NCI-H1930 (cell line): ENCODE results near the gene FSCN2.
"Not testable (repeated sequence)": the region's sequence is repeated elsewhere in the genome, so short reads cannot be mapped to it uniquely, and the experiment has no call there.

Experiments used
- DNase-seq, 2 experiments: peaks; one replicate each; lab custom pipeline; 2025; lab: John Stamatoyannopoulos, UW

FSCN2 gene

DNA sequence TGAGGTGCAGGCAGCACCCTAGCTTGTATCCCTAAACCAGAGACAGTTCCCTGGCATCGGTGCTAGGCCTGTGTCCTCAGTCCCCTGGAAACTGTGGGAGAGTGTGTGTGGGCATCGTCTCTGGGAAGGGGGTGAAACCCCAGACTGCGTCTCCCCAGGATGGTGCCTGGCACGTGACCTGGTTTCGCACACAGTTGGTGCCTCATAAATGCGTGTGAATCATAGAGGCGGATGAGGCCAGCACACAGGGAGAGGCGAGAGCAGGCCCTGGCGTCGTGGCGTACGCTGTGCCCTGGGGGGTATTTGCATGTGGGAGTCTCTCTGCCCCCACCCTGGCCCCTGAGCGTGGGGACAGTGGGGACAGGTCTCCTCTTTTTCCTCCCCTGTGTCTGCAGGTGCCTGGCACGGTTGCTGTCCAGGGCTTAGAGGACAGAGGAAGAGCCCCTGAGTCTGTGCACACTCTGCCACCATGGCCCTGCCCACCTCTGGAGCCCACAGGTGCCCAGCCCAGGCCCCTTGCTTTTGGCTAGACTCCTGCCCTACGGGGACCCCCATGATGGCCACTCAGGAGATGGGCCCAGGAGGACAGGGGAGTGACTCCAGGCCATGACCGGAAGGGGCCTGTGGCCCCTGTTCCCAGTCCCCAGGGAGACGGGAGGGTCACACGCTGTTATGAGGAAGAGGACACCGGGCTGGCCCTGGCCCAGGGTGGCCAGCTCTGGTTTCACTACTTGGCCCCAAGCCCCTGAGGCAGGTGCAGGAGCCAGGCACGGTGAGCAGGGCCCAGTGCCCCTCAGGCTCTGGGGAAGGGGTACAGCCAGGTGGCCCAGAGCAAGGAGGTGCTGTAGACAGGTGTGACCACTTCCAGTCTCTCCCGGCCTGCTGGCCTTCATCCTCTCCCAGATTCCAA, 1.3 kb upstream of the FSCN2 start:
- no peak for DNase-seq

DNA sequence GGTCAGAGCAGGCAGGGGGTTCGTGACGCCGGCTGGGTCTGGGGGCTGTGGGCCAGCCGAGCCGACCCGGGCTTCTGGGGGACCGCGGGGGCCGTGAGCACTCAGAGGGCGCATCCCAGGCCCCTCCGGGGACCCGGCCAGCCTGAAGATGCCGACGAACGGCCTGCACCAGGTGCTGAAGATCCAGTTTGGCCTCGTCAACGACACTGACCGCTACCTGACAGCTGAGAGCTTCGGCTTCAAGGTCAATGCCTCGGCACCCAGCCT, 140 bp downstream of the FSCN2 start:
- no peak for DNase-seq

DNA sequence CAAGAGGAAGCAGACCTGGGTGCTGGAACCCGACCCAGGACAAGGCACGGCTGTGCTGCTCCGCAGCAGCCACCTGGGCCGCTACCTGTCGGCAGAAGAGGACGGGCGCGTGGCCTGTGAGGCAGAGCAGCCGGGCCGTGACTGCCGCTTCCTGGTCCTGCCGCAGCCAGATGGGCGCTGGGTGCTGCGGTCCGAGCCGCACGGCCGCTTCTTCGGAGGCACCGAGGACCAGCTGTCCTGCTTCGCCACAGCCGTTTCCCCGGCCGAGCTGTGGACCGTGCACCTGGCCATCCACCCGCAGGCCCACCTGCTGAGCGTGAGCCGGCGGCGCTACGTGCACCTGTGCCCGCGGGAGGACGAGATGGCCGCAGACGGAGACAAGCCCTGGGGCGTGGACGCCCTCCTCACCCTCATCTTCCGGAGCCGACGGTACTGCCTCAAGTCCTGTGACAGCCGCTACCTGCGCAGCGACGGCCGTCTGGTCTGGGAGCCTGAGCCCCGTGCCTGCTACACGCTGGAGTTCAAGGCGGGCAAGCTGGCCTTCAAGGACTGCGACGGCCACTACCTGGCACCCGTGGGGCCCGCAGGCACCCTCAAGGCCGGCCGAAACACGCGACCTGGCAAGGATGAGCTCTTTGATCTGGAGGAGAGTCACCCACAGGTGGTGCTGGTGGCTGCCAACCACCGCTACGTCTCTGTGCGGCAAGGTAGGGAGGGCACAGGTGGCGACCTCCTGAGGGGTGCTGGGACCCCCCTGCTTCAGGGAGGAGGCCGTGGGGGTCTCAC, 667 bp downstream of the FSCN2 start:
- no peak for DNase-seq

DNA sequence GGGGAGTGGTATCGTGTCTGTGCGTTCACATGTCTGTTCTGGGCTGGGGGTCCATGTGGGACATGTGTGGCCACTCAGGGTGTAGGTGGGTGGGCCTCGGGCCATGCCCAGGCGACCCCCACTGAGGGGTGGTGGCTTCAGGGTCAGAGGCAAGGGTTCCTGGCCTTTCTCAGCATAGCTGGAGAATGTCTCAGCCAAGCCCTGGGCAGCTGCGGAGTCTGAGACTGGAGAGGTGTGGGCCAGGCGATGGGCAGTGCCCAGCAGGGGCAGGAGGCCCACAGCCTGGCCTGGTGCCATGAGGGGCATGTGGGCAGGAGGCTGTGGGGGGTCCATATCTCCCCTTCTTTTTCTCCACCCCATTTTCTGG, 1.2 kb downstream of the FSCN2 start:
- DNase-seq: no peak

DNA sequence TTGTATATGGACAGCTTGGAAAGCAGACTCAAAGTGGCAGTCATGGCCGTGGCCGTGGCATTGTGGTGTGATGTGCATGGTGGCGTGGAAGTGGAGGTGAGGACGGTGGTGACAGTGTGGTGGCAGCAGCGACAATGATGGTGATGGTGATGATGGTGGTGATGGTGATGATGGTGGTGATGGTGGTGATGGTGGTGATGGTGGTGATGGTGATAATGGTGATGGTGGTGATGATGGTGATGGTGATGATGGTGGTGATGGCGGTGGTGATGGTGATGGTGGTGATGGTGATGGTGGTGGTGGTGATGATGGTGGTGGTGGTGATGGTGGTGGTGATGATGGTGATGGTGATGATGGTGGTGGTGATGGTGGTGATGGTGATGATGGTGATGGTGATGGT, 2.8 kb downstream of the FSCN2 start:
- DNase-seq: not testable (repeated sequence)

DNA sequence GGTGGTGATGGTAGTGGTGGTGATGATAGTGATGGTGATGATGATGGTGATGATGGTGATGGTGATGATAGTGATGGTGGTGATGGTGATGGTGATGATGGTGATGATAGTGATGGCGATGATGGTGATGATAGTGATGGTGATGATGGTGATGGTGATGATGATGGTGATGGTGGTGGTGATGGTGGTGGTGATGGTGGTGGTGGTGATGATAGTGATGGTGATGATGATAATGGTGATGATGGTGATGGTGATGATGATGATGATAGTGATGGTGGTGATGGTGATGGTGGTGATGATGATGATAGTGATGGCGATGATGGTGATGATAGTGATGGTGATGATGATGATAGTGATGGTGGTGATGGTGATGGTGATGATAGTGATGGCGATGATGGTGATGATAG, 3.8 kb downstream of the FSCN2 start:
- not testable (repeated sequence) for DNase-seq

DNA sequence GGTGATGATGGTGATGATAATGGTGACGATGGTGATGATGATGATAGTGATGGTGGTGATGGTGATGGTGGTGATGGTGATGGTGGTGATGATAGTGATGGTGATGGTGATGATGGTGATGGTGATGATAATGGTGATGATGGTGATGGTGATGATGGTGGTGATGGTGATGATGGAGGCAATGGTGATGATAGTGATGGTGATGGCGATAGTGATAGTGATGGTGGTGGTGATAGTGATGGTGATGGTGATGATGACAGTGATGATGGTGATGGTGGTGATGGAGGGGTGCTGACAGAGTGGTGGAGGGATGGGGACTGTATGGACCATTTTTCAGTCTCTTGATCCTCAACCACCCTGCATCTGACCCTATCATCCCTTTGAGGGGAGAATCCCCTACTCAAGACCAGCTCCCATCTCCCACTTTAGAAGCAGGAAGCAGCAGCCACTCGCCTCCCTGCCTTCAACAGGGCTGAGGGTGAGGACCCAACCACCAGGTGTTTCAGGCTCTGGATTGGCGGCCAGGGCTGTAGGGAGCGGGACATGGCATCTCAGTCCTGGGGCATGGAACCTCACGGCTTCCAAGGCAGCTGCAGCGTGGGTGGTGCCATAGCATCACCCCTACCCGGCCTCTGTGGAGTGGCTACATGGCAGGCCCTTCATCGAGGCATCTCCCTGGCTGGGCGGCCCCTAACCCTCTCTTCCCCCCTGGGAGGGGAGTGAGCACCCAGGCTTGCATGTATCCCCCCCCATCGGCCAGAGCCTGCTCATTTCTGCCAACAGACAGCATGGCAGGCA, 4.5 kb downstream of the FSCN2 start:
- DNase-seq: no peak

DNA sequence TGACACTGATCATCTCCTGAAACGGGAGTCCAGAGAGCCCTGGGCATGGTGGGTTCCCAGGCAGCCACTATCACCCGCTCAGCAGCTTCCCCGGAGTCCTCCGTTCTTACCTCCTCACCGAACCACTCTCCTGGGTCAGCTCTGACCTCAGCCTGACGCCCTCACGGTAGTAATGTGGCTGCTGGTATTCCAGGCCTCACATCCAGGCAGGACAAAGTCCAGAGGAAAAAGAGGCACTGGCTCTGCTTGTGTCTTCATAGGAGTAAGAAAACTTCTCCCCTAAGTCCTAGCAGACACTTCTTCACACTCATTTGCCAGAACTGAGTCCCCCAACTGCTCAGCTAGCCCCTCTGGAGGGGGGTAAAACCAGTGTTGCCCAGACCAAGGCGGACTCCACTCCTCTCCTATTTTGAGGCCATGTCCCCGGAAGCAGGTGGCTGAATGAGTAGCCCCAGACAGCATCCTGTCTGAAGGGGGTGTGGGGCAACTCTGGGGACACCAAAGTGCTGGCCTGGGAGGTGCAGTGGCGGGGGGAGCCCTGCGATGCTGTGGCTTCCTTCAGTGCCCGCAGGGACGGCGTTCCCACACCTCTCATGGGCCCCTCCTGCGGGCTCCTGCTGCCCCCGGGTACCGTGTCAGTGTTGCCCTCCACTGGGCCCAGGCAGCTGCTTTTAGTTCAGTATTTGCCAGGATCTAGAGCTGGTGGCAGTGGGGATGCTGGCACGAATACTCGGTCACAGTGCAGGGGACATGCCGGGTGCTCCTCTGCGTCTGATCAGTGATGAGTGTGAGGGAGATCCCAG, 5.4 kb downstream of the FSCN2 start:
- no peak for DNase-seq

DNA sequence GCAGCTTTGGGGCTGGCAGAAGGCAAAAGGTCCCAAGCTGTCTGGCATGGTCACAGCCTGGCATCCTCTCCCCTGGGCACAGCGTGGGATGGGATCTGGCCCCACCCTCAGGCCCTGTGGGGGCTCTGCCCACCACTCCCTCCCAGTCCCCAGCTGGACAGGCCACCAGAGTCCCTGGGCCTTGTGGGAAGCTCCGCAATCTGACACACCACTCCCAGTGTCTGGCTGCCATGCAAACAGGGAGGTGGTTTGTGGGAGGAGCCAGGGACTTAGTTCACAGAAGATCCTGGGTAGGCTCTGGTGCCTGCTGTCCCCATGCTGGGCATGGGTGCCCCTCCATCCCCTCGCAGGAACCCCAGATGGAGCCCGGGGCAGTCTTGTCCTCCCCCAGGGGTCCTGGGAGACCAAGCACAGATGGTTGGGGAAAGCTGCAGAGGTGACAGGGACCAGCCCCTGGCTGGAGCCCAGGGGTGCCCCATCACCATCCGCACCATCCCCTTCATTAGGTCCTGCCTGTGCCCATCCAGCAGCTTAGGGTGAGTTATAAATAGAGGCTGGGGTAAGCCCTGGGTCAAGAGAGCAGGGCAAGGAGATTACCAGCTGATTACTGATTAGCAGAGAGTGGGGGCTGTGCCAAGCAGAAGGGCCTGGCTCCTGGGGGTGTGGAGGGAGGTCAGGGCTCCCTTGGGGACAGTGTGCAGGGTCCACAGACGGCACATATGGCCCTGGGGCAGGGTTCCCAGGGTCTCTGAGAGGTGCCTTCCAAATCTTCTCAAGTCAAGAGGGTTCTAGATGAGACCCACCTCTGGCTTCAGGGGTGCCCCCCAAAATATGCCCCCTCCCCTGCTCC, 6.2 kb downstream of the FSCN2 start:
- peak in 1 of 2 experiments; percentile 23 for DNase-seq

DNA sequence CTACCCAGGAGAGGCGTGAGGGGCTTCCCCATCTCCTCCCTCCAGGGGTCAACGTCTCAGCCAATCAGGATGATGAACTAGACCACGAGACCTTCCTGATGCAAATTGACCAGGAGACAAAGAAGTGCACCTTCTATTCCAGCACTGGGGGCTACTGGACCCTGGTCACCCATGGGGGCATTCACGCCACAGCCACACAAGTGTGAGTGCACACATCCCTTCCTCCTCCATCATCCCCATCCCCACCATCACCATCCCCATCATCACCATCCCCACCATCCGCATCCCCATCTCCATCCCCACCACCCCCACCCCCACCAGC, 6.8 kb downstream of the FSCN2 start:
- no peak for DNase-seq

DNA sequence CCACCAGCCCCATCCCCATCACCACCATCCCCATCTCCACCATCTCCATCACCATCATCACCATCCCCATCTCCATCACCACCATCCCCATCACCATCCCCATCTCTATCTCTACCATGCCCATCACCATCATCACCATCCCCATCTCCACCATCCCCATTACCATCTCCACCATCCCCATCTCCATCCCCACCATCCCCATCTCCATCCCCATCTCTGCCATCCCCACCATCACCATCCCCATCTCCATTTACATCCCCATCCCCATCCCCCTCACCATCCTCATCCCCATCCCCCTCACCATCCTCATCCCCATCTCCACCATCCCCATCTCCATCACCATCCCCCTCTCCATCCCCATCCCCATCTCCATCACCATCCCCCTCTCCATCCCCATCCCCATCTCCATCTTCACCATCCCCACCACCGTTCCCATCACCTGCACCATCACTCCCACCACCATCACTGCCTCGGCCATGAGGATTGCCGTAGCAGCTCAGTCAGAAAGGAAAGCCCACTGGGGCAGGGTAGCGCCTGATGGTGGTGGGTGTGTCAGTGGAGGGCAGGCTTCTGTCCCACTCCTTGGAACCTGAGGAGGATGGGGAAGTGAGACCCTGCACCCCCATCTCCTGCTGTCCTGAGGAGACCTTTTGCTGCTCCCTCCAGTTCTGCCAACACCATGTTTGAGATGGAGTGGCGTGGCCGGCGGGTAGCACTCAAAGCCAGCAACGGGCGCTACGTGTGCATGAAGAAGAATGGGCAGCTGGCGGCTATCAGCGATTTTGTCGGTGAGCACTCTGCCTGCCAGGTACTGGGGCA, 7.5 kb downstream of the FSCN2 start:
- DNase-seq: no peak

DNA sequence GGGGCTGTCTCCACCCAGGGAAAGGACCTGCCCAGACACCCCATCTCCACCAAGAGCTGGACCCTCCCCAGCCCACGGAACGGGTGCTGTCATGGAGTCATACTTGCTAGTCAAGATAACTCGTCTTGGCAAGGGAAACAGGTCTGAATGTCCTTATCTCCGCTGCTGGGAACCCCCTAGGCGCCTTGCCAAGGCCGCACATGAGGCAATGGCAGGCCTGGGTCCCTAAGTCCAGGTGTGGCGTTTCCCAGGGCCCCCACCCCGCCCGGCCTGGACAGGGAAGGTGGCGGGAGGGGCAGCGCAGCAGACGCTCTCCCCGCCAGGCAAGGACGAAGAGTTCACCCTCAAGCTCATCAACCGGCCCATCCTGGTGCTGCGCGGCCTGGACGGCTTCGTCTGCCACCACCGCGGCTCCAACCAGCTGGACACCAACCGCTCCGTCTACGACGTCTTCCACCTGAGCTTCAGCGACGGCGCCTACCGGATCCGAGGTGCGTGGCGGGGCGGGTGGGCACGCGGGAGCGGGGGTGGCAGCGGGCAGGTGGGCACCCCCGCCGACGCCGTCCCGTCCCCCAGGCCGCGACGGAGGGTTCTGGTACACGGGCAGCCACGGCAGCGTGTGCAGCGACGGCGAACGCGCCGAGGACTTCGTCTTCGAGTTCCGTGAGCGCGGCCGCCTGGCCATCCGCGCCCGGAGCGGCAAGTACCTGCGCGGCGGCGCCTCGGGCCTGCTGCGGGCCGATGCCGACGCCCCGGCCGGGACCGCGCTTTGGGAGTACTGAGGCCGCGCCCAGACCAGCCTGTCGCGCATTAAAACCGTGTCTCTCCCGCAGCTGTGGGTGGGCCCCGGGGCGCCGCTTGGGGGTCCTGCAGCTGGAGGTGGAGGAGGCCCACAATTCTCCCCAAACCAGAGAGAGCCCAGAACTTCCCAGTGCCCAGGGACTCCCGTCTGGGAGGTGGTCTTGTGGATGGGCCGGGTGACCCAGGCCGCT, 8.4 kb downstream of the FSCN2 start:
- no peak for DNase-seq

DNA sequence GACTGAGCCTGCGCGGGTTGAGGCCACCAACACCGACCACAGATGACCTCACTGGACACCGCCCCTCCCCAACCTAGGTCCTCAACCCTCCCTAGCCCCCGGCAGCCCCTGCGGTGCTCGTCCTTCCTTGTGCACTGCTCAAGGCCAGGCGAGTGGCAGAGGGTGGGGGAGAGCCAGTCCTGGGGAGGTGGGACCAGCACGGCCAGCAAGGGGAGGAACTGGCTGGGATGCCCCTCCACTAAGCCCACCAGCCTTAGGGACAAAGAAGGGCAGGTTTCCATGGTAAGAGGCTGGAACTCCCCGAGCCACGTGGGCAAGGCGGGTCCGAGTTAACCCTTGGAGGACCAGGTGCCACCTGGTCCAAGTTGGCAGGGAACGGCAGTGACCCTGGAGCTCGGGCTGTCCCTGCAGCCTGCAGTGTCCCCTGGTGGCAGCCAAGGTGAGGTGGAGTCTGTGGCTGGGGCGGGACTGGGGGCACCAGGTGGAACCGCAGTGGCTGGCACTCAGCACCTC, 9.2 kb downstream of the FSCN2 start:
- peak; percentile 39 to 47 for DNase-seq

DNA sequence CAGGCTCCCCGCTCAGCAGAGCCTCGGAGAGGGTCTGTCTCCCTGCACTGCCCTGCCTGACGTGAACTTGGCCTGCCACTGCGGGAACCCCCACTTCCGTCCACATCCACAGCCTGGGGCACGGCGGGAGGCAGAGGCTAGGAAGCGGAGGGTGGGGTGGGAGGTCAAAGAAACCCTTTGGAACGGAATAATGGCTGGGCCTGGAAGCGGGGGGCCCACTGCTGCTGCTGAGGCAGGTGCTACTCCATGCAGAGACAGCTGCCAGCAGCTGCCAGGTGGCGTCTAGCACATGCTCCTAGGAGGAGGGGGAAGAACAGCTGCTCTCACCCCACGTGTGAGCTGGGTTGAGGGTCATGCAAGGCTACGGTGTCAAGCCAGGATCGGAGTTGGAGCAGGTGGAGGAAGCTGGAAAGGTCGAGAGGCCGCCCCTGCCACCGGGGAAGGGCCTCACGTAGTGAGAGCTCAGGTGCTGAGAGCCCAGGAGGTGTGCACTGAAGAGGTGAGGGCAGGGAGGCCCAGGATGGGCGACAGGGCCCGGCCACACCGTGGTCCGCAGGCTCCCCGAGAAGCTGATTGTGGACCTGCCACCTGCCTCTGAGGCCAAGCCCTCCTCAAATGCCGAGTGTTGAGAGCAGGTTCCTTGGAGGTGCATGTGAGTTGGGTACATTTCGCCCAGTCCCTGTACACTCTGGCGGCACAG, 9.8 kb downstream of the FSCN2 start:
- no peak for DNase-seq

DNA sequence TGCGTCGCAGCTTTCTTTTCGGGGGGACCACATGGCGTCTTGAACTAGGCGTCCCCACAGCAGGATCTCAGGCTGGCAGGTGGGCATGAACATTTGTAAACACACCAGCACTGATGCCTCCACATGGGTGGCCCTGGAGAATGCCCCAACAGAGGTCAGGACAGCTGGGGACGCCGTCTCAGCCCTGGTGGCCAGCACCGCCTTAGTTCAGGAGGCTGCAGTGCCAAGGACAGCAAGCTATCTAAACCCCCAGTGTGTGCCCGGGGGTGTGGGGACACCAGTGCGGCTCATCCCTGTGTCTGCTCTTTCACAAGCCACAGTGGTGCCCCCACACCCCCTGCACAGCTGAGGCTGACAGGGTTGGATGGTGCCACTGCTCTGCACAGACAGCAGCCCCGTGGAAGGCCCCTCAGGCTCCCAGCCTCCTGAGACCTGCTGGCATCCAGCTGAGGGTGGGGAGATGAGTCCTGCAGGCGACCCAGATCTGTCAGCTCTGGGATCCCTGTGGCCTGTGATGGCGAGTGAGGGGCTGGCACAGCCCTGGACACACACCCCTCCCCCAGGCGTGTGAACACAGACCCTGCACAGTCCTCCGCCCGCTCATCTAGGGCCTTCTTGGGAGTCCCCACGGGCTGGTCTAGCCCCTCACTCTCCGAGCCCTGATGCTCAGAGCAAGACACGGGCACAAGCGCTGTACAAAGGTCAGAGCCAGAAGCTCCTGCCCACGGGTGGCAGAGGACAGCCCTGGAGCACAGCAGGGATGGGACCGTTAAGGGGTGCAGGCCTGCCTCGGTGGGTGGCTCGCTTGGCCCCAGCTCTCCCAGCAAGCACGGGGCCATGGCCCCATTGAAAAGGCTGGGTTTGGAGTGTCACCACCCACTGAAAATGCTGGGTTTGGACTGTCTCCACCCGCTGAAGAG, 10.7 kb downstream of the FSCN2 start:
- no peak for DNase-seq

DNA sequence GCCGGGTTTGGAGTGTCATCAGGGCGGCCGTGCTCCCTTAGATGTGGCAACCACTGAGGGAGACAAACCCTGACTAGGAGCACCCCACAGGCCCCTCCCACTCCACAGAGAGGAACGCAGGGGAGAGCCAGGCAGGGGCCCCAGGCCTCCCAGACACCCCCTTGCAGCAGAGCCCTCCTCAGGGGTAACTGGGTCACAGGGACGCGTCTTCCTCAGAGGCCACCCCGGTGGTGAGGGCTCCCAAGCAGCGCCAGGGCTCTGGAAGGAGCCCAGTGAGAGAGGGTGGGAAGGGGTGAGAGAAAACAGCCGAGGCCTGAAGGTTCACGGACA, 11.4 kb downstream of the FSCN2 start:
- no peak for DNase-seq
